Endothelial cell (in vitro differentiated cells): ENCODE results near the gene SVEP1. TPM values are rescaled to one million over a fixed set of nuclear protein-coding genes. Genes with fewer than 3 reads are reported as not detected.
"Not testable (repeated sequence)": the region's sequence is repeated elsewhere in the genome, so short reads cannot be mapped to it uniquely, and the experiment has no call there.

Source experiments
- DNase-seq: peaks from one replicate; pipeline ENCODE4 v3.0.0; 2021; ENCODE audit warnings: low spot score
- H3K27ac Mint-ChIP-seq: one replicate; pipeline ENCODE4 v1.8.0; 2021; ENCODE audit warnings: mixed read lengths, inconsistent platforms; ENCODE audit not compliant: unreplicated experiment
- H3K27me3 Mint-ChIP-seq: one replicate; pipeline ENCODE4 v1.8.0; 2021; ENCODE audit warnings: mild to moderate bottlenecking, moderate library complexity, mixed read lengths, inconsistent platforms; ENCODE audit not compliant: unreplicated experiment
- H3K36me3 Mint-ChIP-seq: one replicate; pipeline ENCODE4 v1.8.0; 2021; ENCODE audit warnings: mild to moderate bottlenecking, low read depth, mixed read lengths, inconsistent platforms; ENCODE audit not compliant: unreplicated experiment
- H3K4me1 Mint-ChIP-seq: one replicate; pipeline ENCODE4 v1.8.0; 2021; ENCODE audit warnings: mild to moderate bottlenecking, mixed read lengths, inconsistent platforms; ENCODE audit not compliant: unreplicated experiment
- H3K4me3 Mint-ChIP-seq: one replicate; pipeline ENCODE4 v1.8.0; 2021; ENCODE audit warnings: mild to moderate bottlenecking, mixed read lengths, inconsistent platforms; ENCODE audit not compliant: unreplicated experiment
- H3K9me3 Mint-ChIP-seq: one replicate; pipeline ENCODE4 v1.8.0; 2021; ENCODE audit warnings: mixed read lengths, inconsistent platforms; ENCODE audit not compliant: unreplicated experiment
- total RNA-seq: library from RNA; stranded (reverse); fragmentation: NEBNext Ultra II Directional; extraction: Animal tissue kit (Norgen Biotek cat#: 25700); gene quantifications from one replicate; pipeline ENCODE4 v1.2.1, GENCODE V29; 2021; ENCODE audit not compliant: unreplicated experiment
- TF ChIP-seq, protein P1 (sequence below): fragments of 200-600 bp; sonication (generic); IDR thresholded peaks from one replicate; pipeline ENCODE4 v1.5.0; 2021; ENCODE audit warnings: antibody characterized with exemption; ENCODE audit not compliant: unreplicated experiment

SVEP1 gene
- total RNA-seq, 1 donor from 2014 or later: 0.08 TPM

DNA sequence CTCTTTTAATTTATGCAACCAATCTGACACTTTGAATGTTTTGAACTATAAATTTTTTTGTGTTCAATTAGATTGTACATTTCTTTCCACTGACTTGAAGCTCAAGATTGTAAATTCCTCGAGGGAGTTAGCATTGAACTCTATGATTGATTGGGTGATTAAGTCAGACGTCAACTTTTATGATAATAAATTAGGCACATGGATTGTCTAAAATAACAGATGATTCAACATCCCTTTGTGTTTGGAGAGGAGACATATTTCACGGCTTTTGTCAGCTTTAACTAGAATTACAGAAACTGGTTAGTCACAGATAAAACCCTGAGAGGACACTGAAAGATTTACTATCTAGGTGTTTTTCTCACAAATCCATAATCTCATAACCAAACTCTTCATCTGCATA, 209.2 kb downstream of the SVEP1 start:
- no peaks in the 10 kb centered on the region for H3K36me3 Mint-ChIP-seq
- H3K4me1 Mint-ChIP-seq: no peaks in the 10 kb centered on the region
- no peak for DNase-seq
- no peak overlapping the region for H3K27ac Mint-ChIP-seq
- no peak overlapping the region for H3K4me3 Mint-ChIP-seq
- H3K9me3 Mint-ChIP-seq: no peaks in the 10 kb centered on the region
- no peaks in the 10 kb centered on the region for H3K27me3 Mint-ChIP-seq
- TF ChIP-seq, protein P1, sequence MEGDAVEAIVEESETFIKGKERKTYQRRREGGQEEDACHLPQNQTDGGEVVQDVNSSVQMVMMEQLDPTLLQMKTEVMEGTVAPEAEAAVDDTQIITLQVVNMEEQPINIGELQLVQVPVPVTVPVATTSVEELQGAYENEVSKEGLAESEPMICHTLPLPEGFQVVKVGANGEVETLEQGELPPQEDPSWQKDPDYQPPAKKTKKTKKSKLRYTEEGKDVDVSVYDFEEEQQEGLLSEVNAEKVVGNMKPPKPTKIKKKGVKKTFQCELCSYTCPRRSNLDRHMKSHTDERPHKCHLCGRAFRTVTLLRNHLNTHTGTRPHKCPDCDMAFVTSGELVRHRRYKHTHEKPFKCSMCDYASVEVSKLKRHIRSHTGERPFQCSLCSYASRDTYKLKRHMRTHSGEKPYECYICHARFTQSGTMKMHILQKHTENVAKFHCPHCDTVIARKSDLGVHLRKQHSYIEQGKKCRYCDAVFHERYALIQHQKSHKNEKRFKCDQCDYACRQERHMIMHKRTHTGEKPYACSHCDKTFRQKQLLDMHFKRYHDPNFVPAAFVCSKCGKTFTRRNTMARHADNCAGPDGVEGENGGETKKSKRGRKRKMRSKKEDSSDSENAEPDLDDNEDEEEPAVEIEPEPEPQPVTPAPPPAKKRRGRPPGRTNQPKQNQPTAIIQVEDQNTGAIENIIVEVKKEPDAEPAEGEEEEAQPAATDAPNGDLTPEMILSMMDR: no peak

DNA sequence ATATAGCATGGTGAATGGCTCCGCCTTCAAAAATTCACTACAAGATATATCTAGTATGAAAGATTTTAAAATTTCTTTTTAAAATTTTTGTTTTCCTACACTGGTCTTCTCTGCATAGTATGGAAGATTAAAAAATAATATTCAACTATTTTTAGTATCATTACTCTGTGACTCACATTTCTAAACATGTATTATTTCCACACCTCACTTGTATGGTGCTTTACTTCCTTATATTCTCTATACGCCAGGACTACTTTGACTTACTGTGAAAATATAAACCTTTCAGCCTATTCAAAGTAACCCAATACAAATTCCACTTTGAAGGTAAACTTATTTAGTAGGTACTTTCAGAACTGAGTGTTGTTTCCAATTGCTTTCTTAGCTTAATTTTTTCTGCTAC, 215.1 kb downstream of the SVEP1 start:
- H3K4me3 Mint-ChIP-seq: no peak overlapping the region
- H3K9me3 Mint-ChIP-seq: no peaks in the 10 kb centered on the region
- TF ChIP-seq, protein P1: no peak
- H3K27me3 Mint-ChIP-seq: no peaks in the 10 kb centered on the region
- no peaks in the 10 kb centered on the region for H3K4me1 Mint-ChIP-seq
- H3K27ac Mint-ChIP-seq: no peak overlapping the region
- H3K36me3 Mint-ChIP-seq: no peaks in the 10 kb centered on the region
- no peak for DNase-seq

DNA sequence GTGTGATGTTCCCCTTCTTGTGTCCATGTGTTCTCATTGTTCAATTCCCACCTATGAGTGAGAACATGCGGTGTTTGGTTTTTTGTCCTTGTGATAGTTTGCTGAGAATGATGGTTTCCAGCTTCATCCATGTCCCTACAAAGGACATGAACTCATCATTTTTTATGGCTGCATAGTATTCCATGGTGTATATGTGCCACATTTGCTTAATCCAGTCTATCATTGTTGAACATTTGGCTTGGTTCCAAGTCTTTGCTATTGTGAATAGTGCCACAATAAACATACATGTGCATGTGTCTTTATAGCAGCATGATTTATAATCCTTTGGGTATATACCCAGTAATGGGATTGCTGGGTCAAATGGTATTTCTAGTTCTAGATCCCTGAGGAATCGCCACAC, 220.5 kb downstream of the SVEP1 start:
- not testable (repeated sequence) for H3K36me3 Mint-ChIP-seq, DNase-seq, H3K4me1 Mint-ChIP-seq, H3K27ac Mint-ChIP-seq, H3K27me3 Mint-ChIP-seq, H3K4me3 Mint-ChIP-seq, H3K9me3 Mint-ChIP-seq

DNA sequence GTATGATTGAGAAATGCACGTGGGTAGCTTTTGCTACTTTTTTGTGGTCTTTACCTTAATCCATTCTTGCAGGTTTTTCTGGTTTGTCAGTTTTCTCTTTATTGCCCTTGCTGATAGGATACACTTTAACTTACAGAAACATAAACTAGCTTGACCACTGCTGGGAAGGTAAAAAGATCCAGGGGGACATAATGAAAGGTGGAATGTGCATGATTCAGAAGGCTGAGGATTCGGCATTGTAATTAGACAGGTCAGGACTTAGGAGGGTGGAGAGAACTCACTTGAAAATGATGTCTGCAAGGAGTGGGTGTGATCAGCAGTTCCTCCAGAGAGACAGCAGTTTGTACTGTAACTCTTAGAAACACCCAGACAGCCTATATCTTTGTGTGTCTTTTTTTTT, 222.0 kb downstream of the SVEP1 start:
- Mint-ChIP-seq H3K4me1 (no peaks in the 10 kb centered on the region), H3K9me3 (no peaks in the 10 kb centered on the region), H3K27ac (no peak overlapping the region), H3K36me3 (no peaks in the 10 kb centered on the region), H3K4me3 (no peak overlapping the region), H3K27me3 (no peaks in the 10 kb centered on the region)
- TF ChIP-seq, protein P1: no peak
- no peak for DNase-seq

DNA sequence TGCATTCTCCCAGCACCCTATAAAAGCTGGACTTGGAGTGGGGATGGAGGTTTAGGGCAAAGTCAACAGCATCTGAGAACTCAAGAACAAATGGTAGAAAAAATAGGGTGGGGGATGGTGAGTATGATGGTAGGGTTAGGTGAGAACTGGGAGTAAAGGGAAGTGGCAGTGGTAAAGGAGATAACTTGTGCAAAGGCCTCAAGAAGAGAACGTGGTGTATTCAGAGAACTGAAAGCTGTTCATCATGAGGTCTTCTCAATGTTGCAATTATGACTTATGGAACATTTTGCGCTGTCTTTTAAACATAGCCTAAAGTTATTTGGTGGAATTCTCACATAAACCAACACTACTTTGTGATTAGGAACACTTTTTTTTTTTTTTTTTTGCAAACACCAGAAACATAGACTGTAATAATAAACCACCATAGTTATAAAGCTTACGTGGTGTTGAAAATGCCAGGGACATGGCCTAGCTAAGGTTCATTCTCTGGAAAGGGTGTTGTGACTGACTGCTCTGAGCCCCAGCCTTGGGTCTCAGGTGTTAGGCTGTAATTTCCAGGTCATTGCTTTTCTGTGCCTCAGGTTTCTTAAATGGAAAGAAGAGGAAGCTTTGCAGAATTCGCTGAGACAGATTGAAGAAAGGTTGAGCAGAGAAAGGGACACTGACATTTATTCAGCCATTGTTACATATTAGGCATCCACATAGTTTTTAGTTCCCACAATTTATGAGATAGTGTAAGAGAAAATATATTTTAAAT, 222.7 kb downstream of the SVEP1 start:
- DNase-seq: no peak
- no peak overlapping the region for H3K27ac Mint-ChIP-seq
- no peak overlapping the region for H3K4me3 Mint-ChIP-seq
- no peaks in the 10 kb centered on the region for H3K9me3 Mint-ChIP-seq
- TF ChIP-seq, protein P1: no peak
- H3K4me1 Mint-ChIP-seq: no peaks in the 10 kb centered on the region
- no peaks in the 10 kb centered on the region for H3K27me3 Mint-ChIP-seq
- no peaks in the 10 kb centered on the region for H3K36me3 Mint-ChIP-seq
